Measurements from ENCODE around the gene IGSF3.

The IGSF3 gene

DNA sequence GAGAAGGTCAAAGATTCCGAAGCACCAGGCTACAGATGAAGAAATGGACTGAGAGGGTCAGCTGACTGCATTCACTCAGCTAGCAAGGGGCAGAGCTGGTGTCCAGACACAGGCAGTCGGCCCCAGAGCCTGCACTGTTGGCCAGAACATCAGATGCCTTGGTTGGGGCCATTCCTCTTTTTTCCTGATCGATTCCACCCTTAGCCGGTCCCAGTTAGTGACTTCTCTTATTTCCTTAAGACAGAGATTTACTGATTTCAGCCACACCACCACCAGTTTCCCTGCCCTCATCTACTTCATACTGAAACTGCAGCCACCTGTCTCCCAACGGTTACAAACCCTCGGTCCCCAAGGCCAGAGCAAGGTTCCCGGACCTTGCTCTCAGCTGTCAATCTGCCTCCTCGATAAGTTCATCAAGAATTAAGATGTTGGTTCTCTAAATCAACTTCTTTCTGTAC, 108.2 kb downstream of the IGSF3 start:
- H3K4me3 ChIP-seq (ENCODE audit: low read depth, low read length), result peak overlapping the region; percentile 41
- TF ChIP-seq CTCF (IDR thresholded peaks at IDR 0.05; ENCODE audit: insufficient read depth, low read depth, low read length, missing control alignments), result no peak
- peak; percentile 91 for DNase-seq (ENCODE audit: low read depth)

DNA sequence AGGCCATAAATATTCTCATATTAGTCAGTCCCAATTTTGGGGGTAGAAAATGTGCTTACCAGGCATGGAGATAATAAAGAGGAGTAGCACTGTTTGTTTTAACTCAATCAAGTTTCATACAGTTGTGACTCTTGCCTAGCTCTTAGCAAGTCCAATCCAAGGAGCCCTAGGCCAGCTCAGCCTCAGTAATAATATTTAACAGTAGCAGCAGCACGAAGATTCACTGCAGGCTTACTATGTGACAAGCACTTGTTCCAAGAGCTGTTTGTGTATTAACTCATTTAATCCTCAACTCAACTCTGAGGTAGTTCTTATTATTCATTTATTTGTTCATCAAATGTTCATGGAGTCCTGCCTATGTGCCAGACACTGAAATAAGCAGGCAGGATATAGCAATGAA, 109.0 kb downstream of the IGSF3 start:
- H3K4me3 ChIP-seq (ENCODE audit: low read depth, low read length), result peak overlapping the region; percentile 41
- DNase-seq (ENCODE audit: low read depth), result no peak
- TF ChIP-seq CTCF (IDR thresholded peaks at IDR 0.05; ENCODE audit: insufficient read depth, low read depth, low read length, missing control alignments), result no peak

DNA sequence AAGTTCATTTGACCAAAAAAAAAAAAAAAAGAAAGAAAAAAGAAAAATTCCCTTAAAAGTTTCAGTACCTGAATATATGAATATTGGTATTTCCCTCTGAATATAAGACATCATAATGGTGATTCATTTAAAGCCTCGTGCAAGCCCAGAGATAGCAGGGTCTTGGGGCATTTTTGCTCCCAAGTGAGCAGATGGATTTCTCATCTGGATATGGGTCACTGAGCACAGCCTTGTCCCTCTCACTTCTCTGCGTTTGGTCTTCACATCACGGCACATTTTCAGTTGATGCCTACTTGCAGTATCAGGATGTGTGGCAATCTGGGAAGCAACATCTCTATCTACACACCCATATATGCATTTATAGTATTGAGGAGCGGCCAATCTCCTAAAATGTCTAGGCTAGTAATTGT, 109.4 kb downstream of the IGSF3 start:
- peak overlapping the region; percentile 41 for H3K4me3 ChIP-seq (ENCODE audit: low read depth, low read length)
- DNase-seq (ENCODE audit: low read depth), result peak; percentile 89
- TF ChIP-seq CTCF (IDR thresholded peaks at IDR 0.05; ENCODE audit: insufficient read depth, low read depth, low read length, missing control alignments), result no peak

GRCh38 chr1:116557323-116557878, 110.1 kb downstream of the IGSF3 start:
- no peak for DNase-seq (ENCODE audit: low read depth)
- TF ChIP-seq CTCF (IDR thresholded peaks at IDR 0.05; ENCODE audit: insufficient read depth, low read depth, low read length, missing control alignments), result no peak
- H3K4me3 ChIP-seq (ENCODE audit: low read depth, low read length), result peak overlapping the region; percentile 37

- TF ChIP-seq CTCF (IDR thresholded peaks at IDR 0.05; ENCODE audit: insufficient read depth, low read depth, low read length, missing control alignments), result no peak
- peak; percentile 95 for DNase-seq (ENCODE audit: low read depth)
- peak overlapping the region; percentile 37 for H3K4me3 ChIP-seq (ENCODE audit: low read depth, low read length)
These were observed 111.1 kb downstream of the IGSF3 start for GRCh38 chr1:116556289-116557006.

GRCh38 chr1:116554924-116555323, 112.6 kb downstream of the IGSF3 start:
- TF ChIP-seq CTCF (IDR thresholded peaks at IDR 0.05; ENCODE audit: insufficient read depth, low read depth, low read length, missing control alignments), result no peak
- no peak overlapping the region; the same call in 1 of the 2 replicates for H3K4me3 ChIP-seq (ENCODE audit: low read depth, low read length)
- DNase-seq (ENCODE audit: low read depth), result no peak

Measured in GM12865 (cell line).